ENCODE results near the gene TRIM6. TPM values are rescaled to one million over a fixed set of nuclear protein-coding genes. Genes with fewer than 3 reads are reported as not detected.
A peak's percentile ranks its signal among the peaks of the same experiment; 100 is the strongest.
"Not testable (repeated sequence)": the region's sequence is repeated elsewhere in the genome, so short reads cannot be mapped to it uniquely, and the experiment has no call there.

Gene TRIM6
- total RNA-seq, 1 donor from 2014 or later, result 0.87 TPM

DNA sequence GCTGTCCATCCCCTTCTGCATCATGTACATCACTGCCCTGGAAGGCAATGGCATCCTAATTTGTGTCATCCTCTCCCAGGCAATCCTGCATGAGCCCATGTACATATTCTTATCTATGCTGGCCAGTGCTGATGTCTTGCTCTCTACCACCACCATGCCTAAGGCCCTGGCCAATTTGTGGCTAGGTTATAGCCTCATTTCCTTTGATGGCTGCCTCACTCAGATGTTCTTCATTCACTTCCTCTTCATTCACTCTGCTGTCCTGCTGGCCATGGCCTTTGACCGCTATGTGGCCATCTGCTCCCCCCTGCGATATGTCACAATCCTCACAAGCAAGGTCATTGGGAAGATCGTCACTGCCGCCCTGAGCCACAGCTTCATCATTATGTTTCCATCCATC lies 15.4 kb upstream of the TRIM6 start:
- Mint-ChIP-seq H3K9me3 (no peaks in the 10 kb centered on the region), H3K4me3 (ENCODE audit: low read depth) (no peak overlapping the region), H3K4me1 (ENCODE audit: low read depth) (no peaks in the 10 kb centered on the region), H3K27me3 (ENCODE audit: low read depth) (peaks cover 2% of the 10 kb centered on the region), H3K27ac (no peak overlapping the region), H3K36me3 (ENCODE audit: low read depth) (no peaks in the 10 kb centered on the region)
- intact Hi-C loops (cut with micrococcal nuclease), result no loop called here
- DNase-seq (ENCODE audit: low spot score), result no peak

DNA sequence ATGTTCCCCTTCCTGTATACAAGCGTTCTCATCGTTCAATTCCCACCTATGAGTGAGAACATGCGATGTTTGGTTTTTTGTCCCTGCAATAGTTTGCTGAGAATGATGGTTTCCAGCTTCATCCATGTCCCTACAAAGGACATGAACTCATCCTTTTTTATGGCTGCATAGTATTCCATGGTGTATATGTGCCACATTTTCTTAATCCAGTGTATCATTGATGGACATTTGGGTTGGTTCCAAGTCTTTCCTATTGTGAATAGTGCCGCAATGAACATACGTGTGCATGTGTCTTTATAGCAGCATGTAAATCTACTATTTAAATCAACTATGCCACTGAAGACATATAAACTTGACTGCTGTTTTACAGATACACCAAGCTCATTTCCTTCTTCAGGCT lies 12.0 kb upstream of the TRIM6 start:
- intact Hi-C loops (cut with micrococcal nuclease); H3K9me3 Mint-ChIP-seq; H3K4me3 Mint-ChIP-seq (ENCODE audit: low read depth); H3K27ac Mint-ChIP-seq; H3K36me3 Mint-ChIP-seq (ENCODE audit: low read depth); DNase-seq (ENCODE audit: low spot score); H3K4me1 Mint-ChIP-seq (ENCODE audit: low read depth); H3K27me3 Mint-ChIP-seq (ENCODE audit: low read depth): not testable (repeated sequence)

DNA sequence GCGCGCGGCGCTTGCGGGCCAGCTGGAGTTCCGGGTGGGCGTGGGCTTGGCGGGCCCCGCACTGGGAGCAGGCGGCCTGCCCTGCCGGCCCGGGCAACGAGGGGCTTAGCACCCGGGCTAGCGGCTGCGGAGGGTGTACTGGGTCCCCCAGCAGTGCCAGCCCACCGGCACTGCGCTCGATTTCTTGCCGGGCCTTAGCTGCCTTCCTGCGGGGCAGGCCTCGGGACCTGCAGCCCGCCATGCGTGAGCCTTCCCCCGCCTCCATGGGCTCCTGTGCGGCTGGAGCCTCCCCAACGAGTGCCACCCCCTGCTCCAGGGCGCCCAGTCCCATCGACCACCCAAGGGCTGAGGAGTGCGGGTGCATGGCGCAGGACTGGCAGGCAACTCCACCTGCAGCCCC lies 6.5 kb upstream of the TRIM6 start:
- H3K4me1 Mint-ChIP-seq (ENCODE audit: low read depth); H3K36me3 Mint-ChIP-seq (ENCODE audit: low read depth); DNase-seq (ENCODE audit: low spot score); H3K27ac Mint-ChIP-seq; H3K9me3 Mint-ChIP-seq; H3K27me3 Mint-ChIP-seq (ENCODE audit: low read depth); intact Hi-C loops (cut with micrococcal nuclease); H3K4me3 Mint-ChIP-seq (ENCODE audit: low read depth): not testable (repeated sequence)

DNA sequence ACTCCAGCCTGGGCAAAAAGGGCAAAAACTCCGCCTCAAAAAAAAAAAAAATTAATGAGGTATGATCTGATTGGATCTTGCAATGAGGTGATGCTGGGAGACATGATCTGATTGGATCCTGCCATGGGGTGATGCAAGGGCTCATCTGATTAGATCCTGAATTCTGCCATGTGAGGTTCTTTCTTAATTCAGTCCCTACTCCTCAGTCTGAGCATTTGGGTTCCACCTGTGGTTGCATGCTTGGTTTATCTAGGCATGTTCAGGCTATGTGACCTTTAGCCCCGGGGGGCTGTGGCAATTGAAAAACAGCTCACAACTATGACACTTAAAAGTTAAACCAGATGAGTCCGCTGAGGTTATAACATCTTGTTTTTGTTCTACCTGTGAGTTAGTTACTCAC lies 4.8 kb upstream of the TRIM6 start:
- no peak overlapping the region for H3K27ac Mint-ChIP-seq
- H3K27me3 Mint-ChIP-seq (ENCODE audit: low read depth), result no peaks in the 10 kb centered on the region
- H3K9me3 Mint-ChIP-seq, result peaks cover 4% of the 10 kb centered on the region
- DNase-seq (ENCODE audit: low spot score), result no peak
- intact Hi-C loops (cut with micrococcal nuclease), result no loop called here
- no peak overlapping the region for H3K4me3 Mint-ChIP-seq (ENCODE audit: low read depth)
- H3K4me1 Mint-ChIP-seq (ENCODE audit: low read depth), result peaks cover 1% of the 10 kb centered on the region
- H3K36me3 Mint-ChIP-seq (ENCODE audit: low read depth), result no peaks in the 10 kb centered on the region

DNA sequence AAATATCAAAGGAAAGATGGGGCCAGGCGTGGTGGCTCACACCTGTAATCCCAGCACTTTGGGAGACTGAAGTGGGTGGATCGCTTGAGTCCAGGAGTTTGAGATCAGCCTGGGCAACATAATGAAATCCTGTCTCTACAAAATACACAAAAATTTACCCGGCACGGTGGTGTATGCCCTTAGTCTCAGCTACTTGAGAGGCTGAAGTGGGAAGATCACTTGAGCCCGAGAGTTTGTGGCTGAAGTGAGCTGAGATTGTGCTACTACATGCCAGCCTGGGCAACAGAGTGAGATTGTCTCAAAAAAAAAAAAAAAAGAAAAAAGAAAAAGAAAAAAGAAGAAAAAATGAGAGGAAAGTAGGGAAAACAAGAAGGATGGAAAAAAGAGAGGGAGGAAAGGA lies 3.8 kb upstream of the TRIM6 start:
- Mint-ChIP-seq H3K27ac (no peak overlapping the region), H3K4me1 (ENCODE audit: low read depth) (peaks cover 7% of the 10 kb centered on the region), H3K36me3 (ENCODE audit: low read depth) (no peaks in the 10 kb centered on the region), H3K4me3 (ENCODE audit: low read depth) (no peak overlapping the region), H3K27me3 (ENCODE audit: low read depth) (peaks cover 2% of the 10 kb centered on the region), H3K9me3 (peaks cover 4% of the 10 kb centered on the region)
- DNase-seq (ENCODE audit: low spot score), result no peak
- intact Hi-C loops (cut with micrococcal nuclease), result no loop called here

DNA sequence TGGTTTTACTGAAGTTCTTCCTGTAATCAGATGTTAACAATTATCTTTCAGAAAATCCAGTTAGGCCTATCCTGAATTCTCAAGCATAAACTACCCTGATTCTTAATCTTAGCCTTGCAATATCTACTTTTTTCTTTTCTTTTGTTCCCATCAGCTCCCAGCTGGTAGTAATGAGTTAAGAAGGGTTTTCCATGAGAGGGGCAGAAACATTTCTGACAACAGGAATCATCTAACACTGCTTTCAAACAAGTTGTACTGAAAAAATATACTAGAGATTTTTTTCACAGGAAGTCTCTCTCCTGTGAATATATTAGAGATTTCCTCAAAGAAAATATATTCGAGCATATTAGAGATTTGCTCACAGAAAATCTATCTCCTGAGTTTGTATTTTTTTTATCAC lies 3.3 kb upstream of the TRIM6 start:
- Mint-ChIP-seq H3K4me3 (ENCODE audit: low read depth) (no peak overlapping the region), H3K4me1 (ENCODE audit: low read depth) (peaks cover 7% of the 10 kb centered on the region), H3K27me3 (ENCODE audit: low read depth) (peaks cover 2% of the 10 kb centered on the region), H3K9me3 (peaks cover 4% of the 10 kb centered on the region), H3K36me3 (ENCODE audit: low read depth) (no peaks in the 10 kb centered on the region), H3K27ac (no peak overlapping the region)
- DNase-seq (ENCODE audit: low spot score), result no peak
- intact Hi-C loops (cut with micrococcal nuclease), result no loop called here

DNA sequence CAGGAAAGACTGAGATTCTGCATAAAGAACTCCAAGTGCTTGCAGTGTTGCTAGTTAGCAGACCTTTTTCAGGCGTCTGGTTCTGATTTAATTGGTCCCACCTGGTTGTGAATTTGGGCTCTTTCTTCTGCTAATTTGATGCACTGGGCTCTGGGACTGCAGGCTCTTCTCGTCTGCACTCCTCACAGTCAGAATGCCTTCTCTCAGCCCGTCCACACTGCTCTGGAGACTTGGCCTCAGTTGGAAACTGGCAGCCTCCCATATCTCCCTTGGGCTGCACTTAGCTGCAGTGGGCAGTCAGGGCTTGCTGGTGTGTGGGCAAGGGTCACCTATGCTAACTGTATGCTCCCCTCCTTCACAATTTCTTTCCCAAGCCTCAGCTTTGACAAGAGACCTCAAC lies 1.5 kb downstream of the TRIM6 start:
- Mint-ChIP-seq H3K4me1 (ENCODE audit: low read depth) (peaks cover 10% of the 10 kb centered on the region), H3K27ac (no peak overlapping the region), H3K27me3 (ENCODE audit: low read depth) (peaks cover 2% of the 10 kb centered on the region), H3K9me3 (no peaks in the 10 kb centered on the region), H3K36me3 (ENCODE audit: low read depth) (no peaks in the 10 kb centered on the region), H3K4me3 (ENCODE audit: low read depth) (no peak overlapping the region)
- intact Hi-C loops (cut with micrococcal nuclease), result loop anchor here (5.0 kb wide), 1 partner anchor 34 kb away; no protein-coding TSS in a partner anchor
- DNase-seq (ENCODE audit: low spot score), result no peak

DNA sequence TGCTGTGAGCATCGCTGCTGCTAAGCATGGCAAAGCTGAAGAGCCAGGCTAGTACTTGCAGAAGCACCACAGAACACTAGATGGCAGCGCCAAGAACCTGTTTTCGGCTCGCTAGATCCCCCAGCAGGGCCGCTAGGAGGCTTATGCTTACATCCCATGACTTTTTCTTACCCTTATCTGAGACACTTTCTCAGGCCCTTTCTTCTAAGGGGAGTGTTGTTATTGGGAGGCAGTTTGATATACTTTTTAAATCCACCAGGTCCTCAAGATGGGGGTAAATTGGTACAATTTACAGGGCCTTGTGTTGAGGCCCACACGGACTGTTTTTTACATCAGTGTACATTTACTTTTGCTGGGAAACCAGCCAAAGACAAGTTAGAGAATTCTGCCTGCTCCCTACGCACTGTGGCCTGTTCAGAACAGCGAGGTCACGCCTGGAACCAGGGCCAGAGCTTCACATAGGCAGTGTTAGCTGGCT lies 4.0 kb downstream of the TRIM6 start:
- H3K4me1 Mint-ChIP-seq (ENCODE audit: low read depth), result peaks cover 10% of the 10 kb centered on the region
- peaks cover 2% of the 10 kb centered on the region for H3K27me3 Mint-ChIP-seq (ENCODE audit: low read depth)
- no peak overlapping the region for H3K4me3 Mint-ChIP-seq (ENCODE audit: low read depth)
- H3K36me3 Mint-ChIP-seq (ENCODE audit: low read depth), result no peaks in the 10 kb centered on the region
- peak; percentile 44 for DNase-seq (ENCODE audit: low spot score)
- no peaks in the 10 kb centered on the region for H3K9me3 Mint-ChIP-seq
- intact Hi-C loops (cut with micrococcal nuclease), result loop anchor here (1.0 kb wide), 1 partner anchor 208 kb away; the partner anchor contains the start of gene OR52N2
- no peak overlapping the region for H3K27ac Mint-ChIP-seq

DNA sequence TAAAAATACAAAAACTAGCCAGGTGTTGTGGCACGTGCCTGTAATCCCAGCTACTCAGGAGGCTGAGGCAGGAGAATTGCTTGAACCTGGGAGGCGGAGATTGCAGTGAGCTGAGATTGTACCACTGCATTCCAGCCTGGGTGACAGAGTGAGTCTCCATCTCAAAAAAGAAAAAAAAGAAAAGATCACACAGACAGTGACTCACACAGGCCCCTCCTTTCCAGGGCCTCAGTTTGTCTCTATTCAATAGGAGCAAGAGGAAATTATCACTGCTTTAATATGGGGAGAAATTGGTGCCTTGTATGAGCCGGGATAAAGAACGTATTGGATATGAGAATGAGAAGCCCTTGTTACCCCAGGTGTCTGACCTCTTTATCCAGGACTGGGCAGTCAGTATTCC lies 6.4 kb downstream of the TRIM6 start:
- H3K36me3 Mint-ChIP-seq (ENCODE audit: low read depth); DNase-seq (ENCODE audit: low spot score); H3K9me3 Mint-ChIP-seq; intact Hi-C loops (cut with micrococcal nuclease); H3K27ac Mint-ChIP-seq; H3K4me3 Mint-ChIP-seq (ENCODE audit: low read depth); H3K4me1 Mint-ChIP-seq (ENCODE audit: low read depth); H3K27me3 Mint-ChIP-seq (ENCODE audit: low read depth): not testable (repeated sequence)

DNA sequence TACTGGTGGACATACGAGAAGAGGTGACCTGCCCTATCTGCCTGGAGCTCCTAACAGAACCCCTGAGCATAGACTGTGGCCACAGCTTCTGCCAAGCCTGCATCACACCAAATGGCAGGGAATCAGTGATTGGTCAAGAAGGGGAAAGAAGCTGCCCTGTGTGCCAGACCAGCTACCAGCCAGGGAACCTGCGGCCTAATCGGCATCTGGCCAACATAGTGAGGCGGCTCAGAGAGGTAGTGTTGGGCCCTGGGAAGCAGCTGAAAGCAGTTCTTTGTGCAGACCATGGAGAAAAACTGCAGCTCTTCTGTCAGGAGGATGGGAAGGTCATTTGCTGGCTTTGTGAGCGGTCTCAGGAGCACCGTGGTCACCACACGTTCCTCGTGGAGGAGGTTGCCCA lies 6.9 kb downstream of the TRIM6 start:
- H3K4me3 Mint-ChIP-seq (ENCODE audit: low read depth), result no peak overlapping the region
- H3K27ac Mint-ChIP-seq, result no peak overlapping the region
- no peaks in the 10 kb centered on the region for H3K27me3 Mint-ChIP-seq (ENCODE audit: low read depth)
- DNase-seq (ENCODE audit: low spot score), result no peak
- no peaks in the 10 kb centered on the region for H3K9me3 Mint-ChIP-seq
- intact Hi-C loops (cut with micrococcal nuclease), result no loop called here
- H3K36me3 Mint-ChIP-seq (ENCODE audit: low read depth), result no peaks in the 10 kb centered on the region
- peaks cover 3% of the 10 kb centered on the region for H3K4me1 Mint-ChIP-seq (ENCODE audit: low read depth)

DNA sequence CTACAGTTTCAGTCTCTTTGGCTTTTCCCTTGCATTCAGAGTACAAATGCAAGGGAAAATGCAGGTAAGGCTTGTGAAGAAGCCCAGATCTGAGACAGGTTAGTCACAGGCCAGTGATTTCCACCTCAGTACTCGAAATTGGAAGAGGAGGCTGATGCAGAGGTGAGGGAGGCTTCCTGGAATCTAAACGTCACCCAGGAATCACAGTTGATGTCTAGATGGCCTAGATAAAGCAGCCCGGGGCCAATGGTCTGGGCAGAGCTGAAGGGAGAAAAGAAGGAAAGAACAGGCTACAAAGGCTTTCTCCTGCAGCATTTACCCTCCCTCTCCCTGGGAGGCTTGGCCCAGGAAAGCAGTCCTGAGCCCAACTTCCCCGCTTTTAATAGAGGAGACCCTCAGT lies 8.5 kb downstream of the TRIM6 start:
- no peaks in the 10 kb centered on the region for H3K4me1 Mint-ChIP-seq (ENCODE audit: low read depth)
- DNase-seq (ENCODE audit: low spot score), result no peak
- H3K27me3 Mint-ChIP-seq (ENCODE audit: low read depth), result no peaks in the 10 kb centered on the region
- no peaks in the 10 kb centered on the region for H3K36me3 Mint-ChIP-seq (ENCODE audit: low read depth)
- intact Hi-C loops (cut with micrococcal nuclease), result no loop called here
- no peak overlapping the region for H3K4me3 Mint-ChIP-seq (ENCODE audit: low read depth)
- H3K27ac Mint-ChIP-seq, result no peak overlapping the region
- H3K9me3 Mint-ChIP-seq, result no peaks in the 10 kb centered on the region

DNA sequence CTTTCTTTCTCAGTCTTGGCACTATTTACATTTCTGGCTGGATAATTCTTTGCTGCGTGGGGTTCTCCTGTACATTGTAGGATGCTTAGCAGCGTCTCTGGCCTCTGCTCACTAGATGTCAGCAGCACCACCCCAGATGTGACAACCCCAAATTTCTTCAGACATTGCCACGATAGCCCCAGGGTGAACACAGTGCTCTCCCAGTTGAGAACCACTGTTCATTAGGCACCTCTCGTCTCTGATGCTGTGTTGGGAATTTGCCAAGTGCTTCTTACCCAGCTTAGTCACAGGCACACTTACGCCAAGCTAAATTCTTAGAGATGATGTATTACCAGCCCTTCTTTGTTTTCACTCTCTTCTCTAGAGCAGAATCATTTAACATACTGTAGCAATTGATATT lies 9.4 kb downstream of the TRIM6 start:
- Mint-ChIP-seq H3K27ac (no peak overlapping the region), H3K4me3 (ENCODE audit: low read depth) (no peak overlapping the region), H3K27me3 (ENCODE audit: low read depth) (no peaks in the 10 kb centered on the region), H3K9me3 (no peaks in the 10 kb centered on the region), H3K4me1 (ENCODE audit: low read depth) (no peaks in the 10 kb centered on the region), H3K36me3 (ENCODE audit: low read depth) (no peaks in the 10 kb centered on the region)
- no peak for DNase-seq (ENCODE audit: low spot score)
- intact Hi-C loops (cut with micrococcal nuclease), result no loop called here

DNA sequence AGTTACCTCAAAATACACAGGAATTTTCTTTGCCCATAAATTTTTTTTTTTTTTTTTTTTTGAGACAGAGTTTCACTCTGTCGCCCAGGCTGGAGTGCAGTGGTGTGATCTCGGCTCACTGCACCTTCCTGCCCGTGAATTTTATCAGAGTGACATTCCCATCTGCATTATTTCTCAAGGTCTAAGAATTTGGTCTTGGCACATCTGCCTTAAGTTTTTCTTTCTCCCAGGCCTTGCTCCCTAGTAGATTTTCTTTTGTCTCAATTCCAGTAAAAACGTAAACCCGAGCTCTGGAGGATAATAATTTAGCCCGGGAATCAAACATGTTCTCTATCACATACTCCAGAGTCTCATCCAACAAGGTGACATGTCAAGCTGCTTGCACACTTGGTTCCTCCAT lies 12.4 kb downstream of the TRIM6 start:
- intact Hi-C loops (cut with micrococcal nuclease), result no loop called here
- Mint-ChIP-seq H3K9me3 (no peaks in the 10 kb centered on the region), H3K36me3 (ENCODE audit: low read depth) (no peaks in the 10 kb centered on the region), H3K27me3 (ENCODE audit: low read depth) (no peaks in the 10 kb centered on the region), H3K4me3 (ENCODE audit: low read depth) (no peak overlapping the region), H3K27ac (no peak overlapping the region), H3K4me1 (ENCODE audit: low read depth) (no peaks in the 10 kb centered on the region)
- DNase-seq (ENCODE audit: low spot score), result no peak

DNA sequence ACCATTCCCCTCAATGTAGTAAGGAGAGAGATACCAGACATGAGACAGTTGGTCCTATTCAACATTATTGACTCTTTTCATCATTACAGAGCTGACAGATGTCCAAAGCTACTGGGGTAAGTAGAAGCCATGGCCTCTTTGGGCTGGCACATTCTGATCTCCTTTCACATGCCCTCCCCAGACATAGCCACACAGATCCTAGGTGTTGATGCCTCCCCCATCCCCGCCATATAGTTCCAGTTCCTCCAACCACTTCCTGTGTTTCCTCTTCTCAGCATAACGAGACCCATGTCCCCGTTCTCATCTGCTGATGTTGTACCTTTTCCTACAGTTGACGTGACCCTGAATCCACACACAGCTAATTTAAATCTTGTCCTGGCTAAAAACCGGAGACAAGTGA lies 14.0 kb downstream of the TRIM6 start:
- Mint-ChIP-seq H3K4me1 (ENCODE audit: low read depth) (no peaks in the 10 kb centered on the region), H3K36me3 (ENCODE audit: low read depth) (no peaks in the 10 kb centered on the region), H3K27ac (no peak overlapping the region), H3K4me3 (ENCODE audit: low read depth) (no peak overlapping the region), H3K27me3 (ENCODE audit: low read depth) (peaks cover 3% of the 10 kb centered on the region), H3K9me3 (no peaks in the 10 kb centered on the region)
- intact Hi-C loops (cut with micrococcal nuclease), result no loop called here
- no peak for DNase-seq (ENCODE audit: low spot score)
